ENCODE results near the gene CHADL. TPM values are rescaled to one million over a fixed set of nuclear protein-coding genes. Genes with fewer than 3 reads are reported as not detected.

Gene CHADL
- total and polyA plus RNA-seq, 9 of the 15 experiments (the other 6 are each of a cell fraction or from before 2014, with no cell fraction given), result not detected

- no peak for TF ChIP-seq ATF3 (IDR thresholded peaks at IDR 0.05)
- TF ChIP-seq ATF3 (CRISPR knock-in tag; conservative IDR thresholded peaks at IDR 0.05), result no peak
- no peak for TF ChIP-seq HNRNPK (IDR thresholded peaks at IDR 0.05; ENCODE audit: low read depth, low read length, poor library complexity, severe bottlenecking)
- TF ChIP-seq TEAD2 (tag; IDR thresholded peaks at IDR 0.05), result no peak
- TF ChIP-seq SMARCE1 (IDR thresholded peaks at IDR 0.05), result no peak
- TF ChIP-seq POLR2B (IDR thresholded peaks at IDR 0.05; ENCODE audit: low read depth, partially characterized antibody), result peak; percentile 72
- peak; percentile 41 for TF ChIP-seq NEUROD1 (IDR thresholded peaks at IDR 0.05; ENCODE audit: borderline replicate concordance, low read depth, low read length, partially characterized antibody)
- TF ChIP-seq TAL1 (IDR thresholded peaks at IDR 0.05), result no peak
- TF ChIP-seq ZNF584 (CRISPR knock-in tag; IDR thresholded peaks at IDR 0.05; ENCODE audit: low read depth), result no peak
- TF ChIP-seq, protein P1, sequence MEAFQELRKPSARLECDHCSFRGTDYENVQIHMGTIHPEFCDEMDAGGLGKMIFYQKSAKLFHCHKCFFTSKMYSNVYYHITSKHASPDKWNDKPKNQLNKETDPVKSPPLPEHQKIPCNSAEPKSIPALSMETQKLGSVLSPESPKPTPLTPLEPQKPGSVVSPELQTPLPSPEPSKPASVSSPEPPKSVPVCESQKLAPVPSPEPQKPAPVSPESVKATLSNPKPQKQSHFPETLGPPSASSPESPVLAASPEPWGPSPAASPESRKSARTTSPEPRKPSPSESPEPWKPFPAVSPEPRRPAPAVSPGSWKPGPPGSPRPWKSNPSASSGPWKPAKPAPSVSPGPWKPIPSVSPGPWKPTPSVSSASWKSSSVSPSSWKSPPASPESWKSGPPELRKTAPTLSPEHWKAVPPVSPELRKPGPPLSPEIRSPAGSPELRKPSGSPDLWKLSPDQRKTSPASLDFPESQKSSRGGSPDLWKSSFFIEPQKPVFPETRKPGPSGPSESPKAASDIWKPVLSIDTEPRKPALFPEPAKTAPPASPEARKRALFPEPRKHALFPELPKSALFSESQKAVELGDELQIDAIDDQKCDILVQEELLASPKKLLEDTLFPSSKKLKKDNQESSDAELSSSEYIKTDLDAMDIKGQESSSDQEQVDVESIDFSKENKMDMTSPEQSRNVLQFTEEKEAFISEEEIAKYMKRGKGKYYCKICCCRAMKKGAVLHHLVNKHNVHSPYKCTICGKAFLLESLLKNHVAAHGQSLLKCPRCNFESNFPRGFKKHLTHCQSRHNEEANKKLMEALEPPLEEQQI (IDR thresholded peaks at IDR 0.05), result no peak
- no peak for TF ChIP-seq HNRNPUL1 (IDR thresholded peaks at IDR 0.05; ENCODE audit: low read length)
- no peak for TF ChIP-seq SMAD3 (CRISPR knock-in tag; conservative IDR thresholded peaks at IDR 0.05)
- no peak for TF ChIP-seq BRD4 (IDR thresholded peaks at IDR 0.05)
- no peak for TF ChIP-seq XRCC4 (IDR thresholded peaks at IDR 0.05; ENCODE audit: extremely low read depth, insufficient read depth, insufficient read length)
- TF ChIP-seq MAFG (tag; conservative IDR thresholded peaks at IDR 0.05), result no peak
- TF ChIP-seq RB1 (IDR thresholded peaks at IDR 0.05; ENCODE audit: low read depth), result peak; percentile 88
- TF ChIP-seq CUX1 (CRISPR knock-in tag; IDR thresholded peaks at IDR 0.05), result no peak
- peak; percentile 75 for TF ChIP-seq NFYB (IDR thresholded peaks at IDR 0.05; ENCODE audit: extremely low read depth, insufficient read length)
- peak; percentile 84 for TF ChIP-seq FOXJ2 (tag; IDR thresholded peaks at IDR 0.05)
Observed at GRCh38 chr22:41204992-41205900, 35.5 kb downstream of the CHADL start, which contains the start of gene L3MBTL2 (continued).
